Activated CD8-positive, alpha-beta T cell treated with anti-CD3 and anti-CD28 coated beads for 36 hours (primary cell): Measurements from ENCODE around the gene GRM2. TPM values are rescaled to one million over a fixed set of nuclear protein-coding genes. Genes with fewer than 3 reads are reported as not detected.

Experiments
- ATAC-seq: fragments of 200-7000 bp; cut with Tn5 transposase; one replicate; pipeline ENCODE4 v1.10.0; 2021; ENCODE audit warnings: mild to moderate bottlenecking, moderate library complexity
- CTCF ChIA-PET: fragments of 350-600 bp; sonication (Branson Sonifier 250); formaldehyde crosslinking; loops from one replicate; lab custom pipeline; 2021; ENCODE audit warnings: antibody characterized with exemption; lab: Charles Lee
- POLR2A ChIA-PET: fragments of 350-600 bp; sonication (Branson Sonifier 250); formaldehyde crosslinking; loops from one replicate; lab custom pipeline; 2021; ENCODE audit warnings: antibody characterized with exemption; lab: Charles Lee
- DNase-seq: peaks from one replicate; pipeline ENCODE4 v3.0.0-alpha.2; 2020
- H3K27ac Mint-ChIP-seq: one replicate; pipeline ENCODE4 v1.8.0; 2021; ENCODE audit warnings: mild to moderate bottlenecking, mixed read lengths
- H3K27me3 Mint-ChIP-seq: one replicate; pipeline ENCODE4 v1.8.0; 2021; ENCODE audit warnings: mixed read lengths
- H3K36me3 Mint-ChIP-seq: one replicate; pipeline ENCODE4 v1.8.0; 2021; ENCODE audit warnings: low read depth, mixed read lengths
- H3K4me1 Mint-ChIP-seq: one replicate; pipeline ENCODE4 v1.8.0; 2021; ENCODE audit warnings: low read depth, mixed read lengths
- H3K4me3 Mint-ChIP-seq: one replicate; pipeline ENCODE4 v1.8.0; 2021; ENCODE audit warnings: mild to moderate bottlenecking, moderate library complexity, mixed read lengths
- H3K9me3 Mint-ChIP-seq: one replicate; pipeline ENCODE4 v1.8.0; 2021; ENCODE audit warnings: mixed read lengths
- CTCF ChIP-seq: fragments of 200-600 bp; IDR thresholded peaks from one replicate; pipeline ENCODE4 v1.8.0; 2022; ENCODE audit warnings: antibody characterized with exemption, mild to moderate bottlenecking
- intact Hi-C: fragments of 100-400 bp; cut with micrococcal nuclease; formaldehyde crosslinking; loops from one replicate; pipeline ENCODE4 v1.10.0; 2022
- total RNA-seq, 2 experiments: library from RNA; stranded (reverse); gene quantifications; one replicate each; pipeline ENCODE4 v1.2.3, GENCODE V29; 2021

Gene GRM2
- total RNA-seq, 2 experiments from 2014 or later = 0.20 to 0.22 TPM

- H3K4me1 Mint-ChIP-seq = peaks cover 10% of the 10 kb centered on the region
- H3K27me3 Mint-ChIP-seq = peaks cover 3% of the 10 kb centered on the region
- H3K4me3 Mint-ChIP-seq = peak overlapping the region; percentile 48
- H3K36me3 Mint-ChIP-seq = peaks cover 2% of the 10 kb centered on the region
- no peak for TF ChIP-seq CTCF
- intact Hi-C loops = no loop called here
- ChIA-PET POLR2A (interaction anchor here (0.6 to 1.5 kb wide), 3 partner anchors 18 to 348 kb away, joined by 3 read pairs; no protein-coding TSS in a partner anchor), CTCF (interaction anchor here (1.2 to 3.0 kb wide), 10 partner anchors 10 to 208 kb away, joined by 3 to 20 read pairs (median 6); no protein-coding TSS in a partner anchor)
- peak overlapping the region; percentile 77 for H3K27ac Mint-ChIP-seq
- ATAC-seq (peak; percentile 32), DNase-seq (peak; percentile 17)
- no peaks in the 10 kb centered on the region for H3K9me3 Mint-ChIP-seq
Observed at GRCh38 chr3:51709675-51710074, 2.8 kb downstream of the GRM2 start.

- CTCF ChIA-PET = interaction anchor here (1.1 to 3.0 kb wide), 11 partner anchors 9 to 209 kb away, joined by 3 to 20 read pairs (median 5); no protein-coding TSS in a partner anchor
- Mint-ChIP-seq H3K4me1 (peaks cover 10% of the 10 kb centered on the region), H3K36me3 (peaks cover 2% of the 10 kb centered on the region), H3K9me3 (no peaks in the 10 kb centered on the region), H3K4me3 (no peak overlapping the region), H3K27me3 (peaks cover 3% of the 10 kb centered on the region), H3K27ac (no peak overlapping the region)
- intact Hi-C loops = no loop called here
- POLR2A ChIA-PET = interaction anchor here (0.6 kb wide), 1 partner anchor 8 kb away, joined by 3 read pairs; no protein-coding TSS in a partner anchor
- ATAC-seq = peak; percentile 53
- DNase-seq = peak; percentile 42
- no peak for TF ChIP-seq CTCF
Observed at GRCh38 chr3:51710631-51711351, 3.9 kb downstream of the GRM2 start.

GRCh38 chr3:51711352-51712037 lies 4.6 kb downstream of the GRM2 start:
- intact Hi-C loops = no loop called here
- POLR2A ChIA-PET = interaction anchor here (0.7 kb wide), 1 partner anchor 212 kb away, joined by 3 read pairs; the partner anchor contains the start of gene DCAF1
- CTCF ChIA-PET = interaction anchor here (1.7 to 3.0 kb wide), 6 partner anchors 8 to 130 kb away, joined by 4 to 20 read pairs (median 6); no protein-coding TSS in a partner anchor
- peaks cover 3% of the 10 kb centered on the region for H3K27me3 Mint-ChIP-seq
- TF ChIP-seq CTCF = no peak
- ATAC-seq (no peak), DNase-seq (no peak)
- peaks cover 2% of the 10 kb centered on the region for H3K36me3 Mint-ChIP-seq
- H3K27ac Mint-ChIP-seq = no peak overlapping the region
- H3K4me1 Mint-ChIP-seq = peaks cover 5% of the 10 kb centered on the region
- H3K4me3 Mint-ChIP-seq = no peak overlapping the region
- H3K9me3 Mint-ChIP-seq = no peaks in the 10 kb centered on the region

- H3K4me1 Mint-ChIP-seq = peaks cover 5% of the 10 kb centered on the region
- no peaks in the 10 kb centered on the region for H3K9me3 Mint-ChIP-seq
- ChIA-PET CTCF (interaction anchor here (3.0 kb wide), 1 partner anchor 88 kb away, joined by 16 read pairs; no protein-coding TSS in a partner anchor), POLR2A (interaction anchor here (0.7 kb wide), 1 partner anchor 212 kb away, joined by 3 read pairs; the partner anchor contains the start of gene DCAF1)
- peaks cover 3% of the 10 kb centered on the region for H3K27me3 Mint-ChIP-seq
- TF ChIP-seq CTCF = no peak
- ATAC-seq (no peak), DNase-seq (no peak)
- H3K27ac Mint-ChIP-seq = no peak overlapping the region
- peaks cover 2% of the 10 kb centered on the region for H3K36me3 Mint-ChIP-seq
- H3K4me3 Mint-ChIP-seq = no peak overlapping the region
- intact Hi-C loops = no loop called here
Observed at GRCh38 chr3:51712038-51712420, 5.2 kb downstream of the GRM2 start.
